ENCODE results near the gene CORIN. TPM values are rescaled to one million over a fixed set of nuclear protein-coding genes. Genes with fewer than 3 reads are reported as not detected.

Gene CORIN
- total and polyA plus RNA-seq, 10 of the 15 experiments (the other 5 are each of a cell fraction or from before 2014, with no cell fraction given): 0.02 to 0.45 (median 0.09) TPM; not detected in 3

- no peak overlapping the region for H3K9ac ChIP-seq (ENCODE audit: control insufficient read depth, insufficient read depth, low read length)
- SMC1A ChIA-PET (ENCODE audit: uncharacterized antibody, unreplicated experiment): interaction anchor here (1.2 kb wide), 1 partner anchor 172 kb away, joined by 3 read pairs; no protein-coding TSS in a partner anchor
- no peaks in the 10 kb centered on the region for H3K36me3 ChIP-seq (ENCODE audit: control insufficient read depth in 2 of 2, insufficient read depth in 2 of 2, low read length in 1 of 2)
- H3K9me3 ChIP-seq (replicated peaks; ENCODE audit: control insufficient read depth, insufficient read depth, low read length): no peaks in the 10 kb centered on the region
- CTCF ChIA-PET: interaction anchor here (1.8 kb wide), 1 partner anchor 53 kb away, joined by 11 read pairs; the partner anchor contains the start of gene CORIN
- RAD21 ChIA-PET (ENCODE audit: unreplicated experiment): no interaction called here
- DNase-seq (ENCODE audit: low read depth, low spot score) (no peak), ATAC-seq (no peak), FAIRE-seq (no peak)
- H3K27ac ChIP-seq (ENCODE audit: control insufficient read depth, insufficient read depth): no peak overlapping the region
- no peaks in the 10 kb centered on the region for H4K20me1 ChIP-seq (ENCODE audit: control insufficient read depth, insufficient read depth)
- peaks cover 4% of the 10 kb centered on the region; the same call in 1 of the 2 replicates for H3K4me1 ChIP-seq (ENCODE audit: control insufficient read depth, insufficient read depth, low read length)
- no peak overlapping the region for H2AFZ ChIP-seq (ENCODE audit: control insufficient read depth, low read depth, low read length)
- no peak overlapping the region for H3K4me2 ChIP-seq (ENCODE audit: control insufficient read depth, insufficient read depth)
- no peaks in the 10 kb centered on the region for H3K27me3 ChIP-seq (replicated peaks in 1 of 2; ENCODE audit: control insufficient read depth in 2 of 2, insufficient read depth in 2 of 2, low read length in 1 of 2)
- H3K79me2 ChIP-seq (ENCODE audit: control insufficient read depth, insufficient read depth, low read length): no peaks in the 10 kb centered on the region
- in situ Hi-C loops (cut with MboI) (no loop called here), intact Hi-C loops (cut with micrococcal nuclease; ENCODE audit: unreplicated experiment) (no loop called here)
- TF ChIP-seq IKZF1 (conservative IDR thresholded peaks at IDR 0.05) (no peak), POLR2AphosphoS5 (IDR thresholded peaks at IDR 0.05; ENCODE audit: low read length) (no peak), SMARCA5 (IDR thresholded peaks at IDR 0.05) (no peak), ZNF592 (IDR thresholded peaks at IDR 0.05) (no peak), TCF3 (IDR thresholded peaks at IDR 0.05; ENCODE audit: borderline replicate concordance, insufficient read depth, low read depth, low read length) (no peak), MEF2A (IDR thresholded peaks at IDR 0.05; ENCODE audit: insufficient read depth, low read depth, low read length) (no peak), CHD4 (IDR thresholded peaks at IDR 0.05) (no peak), E4F1 (IDR thresholded peaks at IDR 0.05; ENCODE audit: borderline replicate concordance, partially characterized antibody) (no peak), ATF7 (IDR thresholded peaks at IDR 0.05; ENCODE audit: low read depth) (no peak), BCLAF1 (IDR thresholded peaks at IDR 0.05) (no peak), SREBF2 (IDR thresholded peaks at IDR 0.05; ENCODE audit: low read length) (no peak), PKNOX1 (IDR thresholded peaks at IDR 0.05) (no peak), USF2 (IDR thresholded peaks at IDR 0.05; ENCODE audit: borderline replicate concordance, low read depth, low read length) (no peak)
- no peak overlapping the region for H3K4me3 ChIP-seq
- POLR2A ChIA-PET: no interaction called here
- BruUV-seq (replicated peaks): no TSS peak
Measured at GRCh38 chr4:47784222-47784621, 53.6 kb downstream of the CORIN start.

Measured in GM12878 (cell line).